Hematopoietic multipotent progenitor cell treated with erythropoietin and hydrocortisone succinate and interleukin-3 and kit ligand, for 15 days (in vitro differentiated cells): ENCODE measurements around the gene NPL.

ENCODE experiments used
- DNase-seq: peaks from one replicate; pipeline ENCODE4 v3.0.0-alpha.2; 2015; ENCODE audit warnings: low spot score

Gene NPL

DNA sequence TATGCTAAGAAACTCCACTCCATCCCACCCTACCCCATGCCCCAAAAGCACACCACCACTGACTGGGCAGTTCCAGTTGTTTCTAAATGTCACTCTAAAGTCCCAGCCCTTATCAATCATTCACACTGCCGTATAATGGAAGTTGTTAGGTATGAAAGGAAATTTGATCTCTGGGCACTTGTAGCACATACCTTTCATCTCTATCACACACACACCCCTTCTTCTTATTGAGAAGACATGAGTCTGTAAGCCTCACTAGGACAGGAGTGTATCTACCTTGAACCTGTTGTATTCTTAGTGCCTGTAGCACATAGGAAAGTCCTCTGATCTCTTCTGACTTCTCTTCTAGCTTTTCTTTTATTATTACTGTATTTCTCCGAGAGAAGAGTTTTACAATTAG lies 27.3 kb downstream of the NPL start:
- no peak for DNase-seq

DNA sequence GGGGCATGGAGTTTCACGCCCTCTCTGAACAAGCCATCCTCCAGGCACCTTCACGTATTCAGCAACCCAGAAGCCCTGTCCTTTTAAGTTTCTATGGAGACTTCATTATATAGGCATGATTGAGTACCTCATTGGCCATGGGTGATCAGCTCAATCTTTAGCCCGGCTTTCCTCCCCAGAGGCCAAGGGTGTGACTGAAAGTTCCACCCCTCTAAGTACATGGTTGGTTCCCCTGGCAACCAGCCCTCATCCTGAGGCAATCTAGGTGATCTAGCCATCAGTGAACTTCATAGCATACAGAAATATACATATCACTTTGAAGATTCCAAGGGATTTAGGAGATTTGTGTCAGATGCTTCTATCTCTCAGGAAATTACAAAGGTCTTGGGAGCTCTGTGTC lies 28.2 kb downstream of the NPL start:
- no peak for DNase-seq

DNA sequence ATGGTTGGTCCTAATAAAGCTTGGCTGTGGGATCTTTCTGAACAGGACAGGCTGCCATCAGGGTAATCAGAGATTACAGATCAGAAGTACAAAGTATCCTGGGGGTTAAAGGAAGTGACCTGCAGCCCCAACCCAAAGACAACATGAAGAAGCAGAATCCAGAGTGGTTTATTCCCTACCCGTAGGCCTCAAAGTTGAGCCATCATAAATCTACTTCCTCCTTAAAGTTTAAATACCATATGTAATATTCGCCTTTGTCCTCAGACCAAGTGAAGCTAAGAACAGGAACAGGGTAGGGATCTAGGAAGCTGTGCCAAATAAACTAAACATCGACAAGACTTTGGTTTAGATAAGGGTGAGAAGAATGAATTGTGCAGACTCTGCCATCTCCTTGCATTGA lies 33.6 kb downstream of the NPL start:
- no peak for DNase-seq

DNA sequence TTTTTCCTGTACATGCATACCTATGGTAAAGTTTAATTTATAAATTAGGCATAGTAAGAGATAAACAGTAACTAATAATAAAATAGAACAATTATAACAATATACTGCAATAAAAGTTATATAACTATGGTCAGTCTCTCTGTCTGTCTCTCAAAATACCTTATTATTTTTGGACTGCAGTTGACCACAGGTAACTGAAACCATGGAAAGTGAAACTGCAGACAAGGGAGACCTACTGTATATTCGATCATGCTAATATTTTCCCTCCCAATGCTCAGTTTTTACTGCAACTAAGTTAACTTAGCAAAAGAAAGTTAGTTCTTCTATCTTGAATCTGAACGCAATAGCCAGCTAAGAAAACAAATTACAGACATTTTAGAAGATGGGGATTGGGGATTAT lies 37.3 kb downstream of the NPL start:
- DNase-seq: no peak

DNA sequence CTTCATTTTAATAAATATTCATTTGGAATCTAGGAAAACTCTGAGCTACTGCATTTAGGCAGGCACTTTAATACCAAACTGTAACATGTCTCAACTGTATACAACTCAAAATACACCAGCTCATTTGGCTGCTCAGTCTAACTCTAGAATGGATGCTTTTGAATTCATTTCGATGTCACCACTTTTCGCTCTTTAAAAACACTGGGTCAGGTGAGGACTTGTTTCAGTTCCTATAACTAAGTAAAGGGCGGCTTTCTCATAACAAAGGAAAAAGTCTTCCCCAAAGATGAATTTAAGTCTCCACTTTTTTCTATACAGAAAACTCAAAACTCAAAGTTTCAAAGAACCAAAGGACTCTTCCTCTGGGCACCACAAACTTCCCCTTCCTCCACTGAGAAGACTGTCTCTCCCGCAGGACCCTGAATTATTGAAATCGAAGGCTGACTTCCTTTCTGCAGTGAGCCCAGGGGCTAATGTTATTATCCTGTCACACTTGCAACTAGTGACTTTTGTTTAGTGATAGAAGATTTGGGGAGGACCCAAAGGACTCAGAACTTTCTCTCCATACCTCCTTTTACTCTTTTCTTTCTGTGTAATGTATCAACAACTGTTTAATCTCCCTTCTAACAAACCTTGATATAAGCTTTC lies 39.8 kb downstream of the NPL start:
- no peak for DNase-seq

DNA sequence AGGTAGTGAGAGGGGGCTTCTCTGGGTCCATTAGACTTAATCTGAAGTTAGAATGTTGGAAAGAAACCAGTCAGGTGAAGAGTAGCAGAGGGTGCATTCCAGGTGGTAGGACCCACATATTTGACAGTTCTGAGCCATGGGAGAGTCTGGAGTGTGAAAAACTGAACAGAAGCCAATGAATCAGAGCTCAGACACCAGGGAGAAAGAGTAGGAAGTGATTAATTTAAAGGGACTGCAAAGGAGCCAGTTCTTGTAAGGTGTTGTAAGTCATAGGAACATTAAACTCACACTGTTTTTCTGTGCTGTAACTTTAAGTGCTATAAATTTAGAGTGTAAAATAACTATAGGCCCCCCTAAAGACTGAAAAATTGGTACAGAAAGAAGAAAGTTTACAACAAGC lies 43.7 kb downstream of the NPL start:
- no peak for DNase-seq

DNA sequence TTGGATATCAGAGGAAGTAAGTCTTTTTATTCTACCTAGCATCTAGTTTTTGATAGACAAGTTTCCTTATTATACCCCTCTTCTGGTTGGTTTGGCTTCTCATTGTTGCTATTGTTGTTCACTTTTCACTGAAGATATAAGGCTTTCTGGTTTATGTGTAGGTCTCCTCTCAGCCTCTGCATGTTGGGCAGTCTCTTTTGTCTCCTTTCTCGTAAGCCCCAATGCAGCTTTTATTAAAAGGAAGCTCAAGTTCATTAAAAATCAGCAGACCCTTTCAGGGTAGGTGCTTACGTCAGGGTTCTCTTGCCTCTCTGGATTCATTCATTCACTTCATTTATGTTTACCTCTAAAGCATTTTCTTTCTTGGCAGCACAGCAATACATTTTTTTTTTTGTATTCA lies 44.8 kb downstream of the NPL start:
- DNase-seq: no peak

DNA sequence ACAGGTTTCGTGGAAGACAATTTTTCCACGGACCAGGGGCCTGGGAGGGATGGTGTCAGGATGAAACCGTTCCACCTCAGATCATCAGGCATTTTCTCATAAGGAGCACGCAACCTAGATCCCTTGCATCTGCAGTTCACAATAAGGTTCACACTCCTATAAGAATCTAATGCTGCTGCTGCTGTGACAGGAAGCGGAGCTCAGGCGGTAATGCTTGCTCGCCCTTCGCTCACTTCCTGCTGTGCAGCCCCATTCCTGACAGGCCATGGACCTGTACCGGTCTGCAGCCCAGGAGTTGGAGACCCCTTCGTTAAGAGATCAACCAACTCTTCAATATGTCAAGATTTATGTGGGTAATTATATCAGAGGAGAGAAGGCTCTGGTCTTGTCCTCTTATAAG lies 46.2 kb downstream of the NPL start:
- no peak for DNase-seq

DNA sequence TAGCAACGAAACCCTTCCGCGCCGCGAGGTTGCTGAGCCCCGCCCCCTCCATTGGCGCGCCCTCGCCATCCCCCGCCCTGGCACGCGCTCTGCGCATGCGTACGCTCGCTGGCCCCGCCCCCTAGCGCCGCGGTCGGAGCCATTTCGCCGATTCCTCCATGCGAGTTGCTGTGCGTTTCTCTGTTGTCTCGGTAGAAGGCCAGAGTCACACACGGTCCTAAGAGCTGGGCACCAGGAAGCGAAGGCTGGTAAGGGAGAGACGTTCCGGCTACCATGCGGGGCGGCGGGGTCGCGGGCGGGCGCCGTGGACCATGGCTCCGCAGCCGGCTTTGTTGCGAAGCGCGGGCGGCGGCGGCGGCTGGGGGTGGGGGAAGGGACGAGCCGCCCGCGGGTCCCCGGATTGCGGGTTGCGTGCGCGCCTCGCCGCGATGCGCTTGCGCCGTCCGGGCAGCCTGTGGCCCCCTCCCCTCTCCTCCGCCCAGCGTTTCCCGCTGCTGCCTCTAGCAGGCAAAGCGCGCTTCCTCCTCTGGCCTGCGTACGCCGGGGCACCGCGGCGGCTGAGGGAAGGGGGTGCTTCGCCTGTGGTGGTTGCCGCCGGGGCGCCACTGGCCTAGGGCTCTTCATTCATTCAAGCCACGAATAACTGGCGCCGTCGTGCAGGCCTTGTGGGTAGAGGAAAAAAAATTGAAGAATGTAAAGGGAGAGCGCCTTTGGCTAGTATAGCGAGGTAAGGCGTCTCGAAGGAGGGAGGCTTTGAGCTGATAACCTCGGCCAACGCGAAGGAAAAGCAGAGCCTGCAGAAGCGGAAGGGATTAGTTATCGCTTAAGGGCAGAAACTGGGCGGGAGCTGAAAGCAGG lies 49.9 kb downstream of the NPL start, which contains the start of gene DHX9:
Gene DHX9 (plus strand): TSS at position 139 of the 858 bp plus-strand sequence. CDS start 3,220 bp downstream, outside the sequence.
- DNase-seq: peak; percentile 95

DNA sequence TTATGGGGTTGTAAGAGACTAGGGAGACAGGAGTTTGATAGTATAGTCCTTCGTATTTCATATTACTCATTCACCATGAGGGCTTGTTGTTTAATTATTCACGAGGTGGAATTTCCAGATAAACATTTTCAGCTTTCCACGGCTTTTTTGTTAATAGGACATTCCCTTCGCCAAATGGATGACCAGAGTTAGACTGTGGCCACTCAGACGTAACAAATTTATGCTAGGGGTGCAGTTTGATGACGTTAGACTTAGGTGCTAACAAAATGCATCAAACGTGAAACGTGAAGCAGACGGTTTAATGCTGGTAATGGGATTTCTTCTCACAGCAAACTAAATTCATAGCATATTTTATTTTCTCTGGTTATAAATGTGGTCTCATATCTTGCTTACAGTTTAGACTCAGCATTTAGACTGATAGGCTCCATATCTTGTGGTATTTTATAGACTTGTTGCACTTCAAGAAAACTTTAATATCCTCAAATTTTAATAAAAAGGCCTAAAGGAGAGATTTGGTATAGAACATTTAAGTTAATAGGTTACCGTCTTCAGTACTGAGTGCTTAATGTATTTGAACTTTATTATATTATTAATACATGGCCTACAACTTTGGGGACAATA lies 51.9 kb downstream of the NPL start:
- DNase-seq: no peak

DNA sequence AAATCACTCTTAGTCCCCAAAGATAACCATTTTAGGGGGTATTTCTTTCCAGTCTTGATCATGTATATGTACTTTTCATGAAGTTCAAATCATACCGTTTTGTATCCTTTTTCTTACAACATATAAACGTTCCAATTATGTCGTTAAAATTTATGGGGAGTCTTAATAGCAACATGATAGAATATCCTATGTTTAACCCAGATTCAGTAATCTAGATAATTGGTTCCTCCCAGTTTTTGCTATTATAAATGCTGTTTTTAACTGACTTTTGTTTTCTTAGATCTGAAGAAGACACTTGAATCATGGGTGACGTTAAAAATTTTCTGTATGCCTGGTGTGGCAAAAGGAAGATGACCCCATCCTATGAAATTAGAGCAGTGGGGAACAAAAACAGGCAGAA lies 52.7 kb downstream of the NPL start:
- DNase-seq: no peak

DNA sequence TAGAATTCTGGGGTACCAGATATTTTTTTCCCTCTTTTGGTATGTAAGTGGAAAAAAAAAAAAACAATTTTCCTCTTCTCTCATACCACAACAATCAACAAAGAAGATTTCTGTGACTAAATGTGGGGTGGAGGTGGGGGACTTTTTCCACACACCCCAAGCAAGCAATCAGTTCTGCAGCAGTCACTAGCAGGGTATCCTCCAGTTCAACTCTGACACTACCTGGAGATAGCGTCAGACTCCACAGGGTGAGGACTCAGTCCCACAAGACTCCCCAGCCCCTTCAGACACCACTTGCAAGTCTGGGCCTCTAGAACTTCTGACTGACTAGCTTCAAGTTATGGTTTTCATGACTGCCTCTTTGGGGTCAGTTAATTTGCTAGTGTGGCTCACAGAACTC lies 55.8 kb downstream of the NPL start:
- DNase-seq: no peak

DNA sequence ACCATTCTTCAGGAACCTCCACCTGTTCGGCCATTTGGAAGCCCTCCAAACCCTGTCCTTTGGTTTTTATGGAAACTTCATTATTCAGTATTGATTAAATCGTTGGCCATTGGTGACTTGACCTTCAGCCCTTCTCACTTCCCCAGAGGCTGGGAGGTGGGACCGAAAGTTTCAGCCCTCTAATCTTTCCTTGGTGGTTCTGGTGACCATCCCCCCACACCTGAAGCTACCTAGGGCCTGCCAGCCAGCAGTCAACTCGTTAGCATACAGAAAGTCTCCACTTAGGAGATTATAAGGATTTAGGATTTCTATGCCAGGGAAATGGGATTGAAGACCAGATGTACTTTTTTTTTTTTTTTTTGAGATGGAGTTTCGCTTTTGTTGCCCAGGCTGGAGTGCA lies 56.3 kb downstream of the NPL start:
- DNase-seq: no peak

DNA sequence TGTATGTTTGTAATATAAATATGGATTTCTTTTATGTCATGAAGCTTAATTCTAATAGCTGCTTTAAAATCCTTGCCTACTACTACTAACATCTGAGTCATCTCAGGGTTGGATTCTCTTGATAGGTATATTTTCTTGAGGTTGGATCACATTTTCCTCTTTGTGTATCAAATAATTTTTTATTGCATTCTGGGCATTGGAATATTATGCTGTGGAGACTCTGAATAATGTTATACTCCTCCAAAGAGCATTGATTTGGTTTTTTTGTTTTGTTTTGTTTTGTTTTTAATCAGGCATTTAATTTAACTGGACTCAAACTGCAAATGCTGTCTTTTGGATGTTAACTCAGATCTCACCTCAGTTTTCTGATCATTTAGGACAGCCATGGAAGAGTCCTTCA lies 57.5 kb downstream of the NPL start:
- DNase-seq: no peak

DNA sequence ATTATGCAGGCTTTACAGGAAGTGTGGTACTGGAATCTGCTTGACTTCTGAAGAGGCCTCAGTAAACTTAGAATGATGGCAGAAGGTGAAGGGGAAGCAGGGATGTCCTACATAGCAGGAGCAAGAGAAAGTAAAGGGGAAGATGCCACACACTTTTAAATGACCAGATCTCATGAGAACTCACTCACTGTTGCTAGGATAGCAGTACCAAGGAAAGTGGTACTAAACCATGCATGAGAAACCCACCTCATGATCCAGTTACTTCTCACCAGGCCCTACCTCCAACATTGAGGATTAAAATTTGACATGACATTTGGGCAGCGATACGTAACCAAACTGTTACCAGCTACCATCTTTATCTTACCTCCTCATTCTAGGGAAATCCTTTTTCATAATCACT lies 59.2 kb downstream of the NPL start:
- no peak for DNase-seq

DNA sequence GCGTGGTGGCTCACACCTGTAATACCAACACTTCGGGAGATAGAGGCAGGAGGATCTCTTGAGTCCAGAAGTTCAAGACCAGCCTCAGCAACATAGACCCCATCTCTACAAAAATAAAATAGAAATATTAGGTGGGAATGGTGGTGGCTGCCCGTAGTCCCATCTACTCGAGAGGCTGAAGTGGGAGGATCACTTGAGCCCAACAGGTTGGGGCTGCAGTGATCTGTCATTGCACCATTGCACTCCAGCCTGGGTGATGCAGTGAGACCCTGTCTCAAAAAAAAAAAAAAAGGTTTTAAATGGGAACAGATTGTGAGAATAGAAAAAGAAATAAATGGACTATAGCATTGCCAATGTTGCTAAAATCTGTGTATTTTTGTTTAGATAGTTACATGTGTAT lies 60.7 kb downstream of the NPL start:
- no peak for DNase-seq

DNA sequence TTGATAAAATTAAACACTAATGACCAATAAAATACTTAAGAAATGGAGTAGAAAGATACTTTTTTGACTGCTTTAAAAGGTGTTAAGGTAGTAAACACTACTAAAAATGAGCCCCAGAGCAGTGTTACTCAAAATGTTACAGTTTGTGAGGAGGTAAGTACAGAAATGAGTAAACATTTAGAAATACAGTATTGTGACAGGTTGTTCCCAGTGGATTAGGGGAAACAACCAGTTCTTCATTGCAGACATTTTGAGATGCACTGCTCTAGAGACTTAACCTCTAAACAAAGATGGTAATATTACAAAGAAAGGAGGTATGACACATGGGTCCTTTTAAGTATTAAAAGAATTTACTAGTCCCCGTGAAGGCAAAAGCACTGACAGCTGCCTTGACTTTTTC lies 62.3 kb downstream of the NPL start:
- DNase-seq: no peak

DNA sequence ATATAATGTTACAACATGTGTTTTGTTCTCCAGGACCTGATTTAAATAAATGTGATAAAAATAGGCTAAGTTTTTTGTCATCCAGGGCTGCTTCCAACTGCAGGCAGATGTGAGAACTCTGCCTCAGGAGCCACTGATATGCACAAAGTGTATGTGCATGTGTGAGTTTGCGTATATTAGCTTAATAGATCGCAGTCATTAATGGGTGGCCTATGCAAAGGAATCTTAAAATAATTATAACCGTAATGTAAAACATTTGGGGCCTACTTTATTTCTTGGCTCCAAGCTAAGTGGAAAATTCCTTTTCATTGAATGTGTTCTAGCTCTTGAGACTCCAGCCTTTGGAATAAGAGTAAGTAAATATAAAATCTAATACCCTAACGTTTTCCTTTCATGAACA lies 66.3 kb downstream of the NPL start:
- no peak for DNase-seq

DNA sequence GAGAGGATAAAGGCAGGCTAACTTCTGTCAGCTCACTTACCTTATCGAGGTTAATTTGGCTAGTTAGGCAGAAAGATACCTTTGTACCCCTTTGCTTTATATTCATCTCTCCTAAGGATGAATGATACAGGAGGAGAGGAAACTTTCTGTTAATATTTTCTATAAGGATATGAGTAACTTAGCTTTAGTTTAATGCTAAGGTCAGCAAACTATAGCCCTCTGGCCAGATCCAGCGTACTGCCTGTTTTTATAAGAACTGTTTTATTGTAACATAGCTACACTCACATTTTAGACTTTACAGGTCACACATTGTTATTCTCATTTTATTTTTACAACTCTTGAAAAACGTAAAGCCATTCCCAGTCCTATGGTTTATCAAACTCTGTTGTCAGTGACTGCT lies 67.6 kb downstream of the NPL start:
- DNase-seq: no peak

DNA sequence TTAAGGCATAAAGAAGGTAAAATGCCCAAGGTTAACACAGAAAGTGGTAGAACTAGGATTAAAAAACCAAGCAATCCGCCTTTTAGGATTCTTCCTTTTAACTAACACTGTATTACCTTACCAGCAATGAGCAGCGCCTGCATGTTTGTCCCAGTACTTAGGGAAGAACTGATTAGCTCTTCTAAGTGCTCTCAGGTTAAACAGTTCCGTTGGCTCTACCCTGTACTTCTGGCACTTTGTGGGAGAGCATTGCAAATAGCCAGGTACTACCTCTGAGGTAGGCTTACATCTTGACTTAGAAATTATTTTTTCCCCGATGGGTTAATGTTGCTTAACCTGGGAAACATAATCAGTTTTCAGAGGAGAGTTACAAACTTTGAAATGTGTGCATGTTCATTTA lies 71.1 kb downstream of the NPL start:
- no peak for DNase-seq

DNA sequence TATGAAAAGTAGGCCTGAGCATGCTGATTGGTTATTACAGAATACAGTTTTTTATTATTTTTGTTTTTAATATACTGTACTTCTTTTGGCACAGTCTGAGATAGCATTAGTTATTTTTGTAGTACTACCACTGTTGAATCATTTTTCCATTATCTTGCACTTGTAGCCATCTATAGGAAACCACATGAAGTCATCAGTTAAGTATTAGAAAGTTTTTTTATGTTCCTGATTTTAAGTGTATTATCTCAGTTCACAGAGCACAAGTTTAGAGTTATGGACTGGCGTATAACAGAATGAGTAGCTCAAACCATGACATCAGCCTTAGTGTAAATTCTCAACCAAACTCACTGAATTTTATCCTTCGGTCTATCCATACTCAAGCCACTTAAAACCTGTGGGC lies 72.4 kb downstream of the NPL start:
- DNase-seq: no peak

DNA sequence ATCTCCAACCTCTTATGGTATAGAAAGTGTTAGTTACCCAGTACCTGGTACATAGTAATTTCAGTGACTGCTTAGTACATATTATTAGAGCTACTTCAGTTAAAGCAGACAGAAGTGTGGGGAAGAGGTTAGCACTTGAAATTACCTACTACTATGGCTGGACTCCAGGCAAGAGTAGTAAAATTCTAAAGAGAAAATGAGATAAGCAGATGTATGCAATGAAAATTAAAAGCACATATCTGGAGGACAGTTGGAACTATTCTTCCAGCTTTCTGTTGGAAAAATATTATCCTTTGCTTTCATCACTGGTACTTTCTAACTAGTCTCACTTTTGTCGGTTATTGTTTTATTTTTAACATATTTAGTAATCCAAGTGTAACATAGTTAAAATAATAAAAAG lies 73.3 kb downstream of the NPL start:
- no peak for DNase-seq

DNA sequence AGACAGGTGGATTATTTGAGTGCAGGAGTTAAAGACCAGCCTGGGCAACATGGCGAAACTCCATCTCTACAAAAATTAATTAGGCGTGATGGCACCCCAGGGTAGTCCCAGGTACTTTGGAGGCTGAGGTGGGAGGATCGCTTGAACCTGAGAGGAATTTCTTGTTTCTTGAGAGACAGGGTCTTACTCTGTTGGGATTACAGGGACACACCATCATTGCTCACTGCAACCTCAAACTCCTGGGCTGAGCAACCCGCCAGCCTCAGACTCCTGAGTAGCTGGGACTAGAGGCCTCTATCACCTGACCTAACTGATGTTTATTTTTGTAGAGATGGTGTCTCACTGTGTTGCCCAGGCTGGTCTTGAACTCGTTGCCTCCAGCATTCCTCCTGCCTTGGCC lies 74.4 kb downstream of the NPL start:
- no peak for DNase-seq
